ENCODE results near the gene CCDC43.
"Not testable (repeated sequence)": the region's sequence is repeated elsewhere in the genome, so short reads cannot be mapped to it uniquely, and the experiment has no call there.

The CCDC43 gene

DNA sequence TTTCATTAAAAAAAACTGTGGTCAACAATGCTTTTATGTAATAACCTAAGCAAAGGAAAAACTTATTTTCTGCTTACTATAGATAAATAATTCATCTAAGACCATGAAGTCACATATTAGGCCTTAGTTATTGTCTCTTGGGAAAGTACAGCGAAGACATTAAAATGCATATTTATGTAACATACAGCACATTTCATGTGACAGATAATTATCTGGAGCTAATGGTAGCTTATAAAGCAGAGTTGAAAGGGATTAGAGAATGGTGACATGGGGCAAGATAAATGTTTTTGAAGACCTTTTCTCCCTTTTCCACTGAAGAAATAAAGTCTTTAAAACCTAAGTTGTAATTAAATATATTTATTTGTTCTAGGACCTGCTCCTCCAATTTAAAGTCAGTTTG, 23.6 kb downstream of the CCDC43 start:
- DNase-seq, result no peak

DNA sequence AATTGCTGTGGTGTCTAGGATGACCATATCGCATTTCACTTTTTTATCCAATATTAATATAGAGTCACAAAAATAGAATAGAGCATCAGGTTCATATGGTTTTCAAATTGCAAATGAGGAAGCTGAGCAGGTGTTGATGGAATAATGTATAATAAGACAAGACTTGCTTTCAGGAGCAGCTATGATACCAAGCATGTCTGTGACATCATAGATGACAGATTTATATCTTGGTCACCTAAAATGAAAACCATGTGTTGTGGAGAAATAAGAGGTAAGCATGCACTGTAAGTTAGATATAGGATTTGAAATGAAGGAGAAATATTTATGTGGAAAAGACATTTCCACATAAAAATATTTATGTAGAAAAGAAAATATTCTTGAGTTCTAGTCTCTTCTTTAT, 24.7 kb downstream of the CCDC43 start:
- no peak for DNase-seq

DNA sequence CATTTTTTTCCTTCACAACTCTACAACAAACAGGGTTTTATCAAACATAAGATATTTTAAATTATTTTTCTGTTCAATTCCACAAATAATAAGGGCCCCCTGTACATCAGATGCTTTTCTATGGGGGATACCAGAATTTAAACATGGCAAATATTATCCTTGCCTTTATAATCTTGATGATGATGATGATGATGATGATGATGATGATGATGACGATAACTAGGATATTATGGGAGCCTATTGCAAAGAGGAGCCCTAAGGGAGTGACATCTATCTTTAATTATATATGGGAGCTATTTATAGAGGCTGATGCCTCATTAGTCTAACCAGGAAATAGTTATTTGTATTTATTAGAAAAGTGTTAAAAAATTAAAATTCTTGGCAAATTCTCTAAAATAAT, 26.5 kb downstream of the CCDC43 start:
- no peak for DNase-seq

DNA sequence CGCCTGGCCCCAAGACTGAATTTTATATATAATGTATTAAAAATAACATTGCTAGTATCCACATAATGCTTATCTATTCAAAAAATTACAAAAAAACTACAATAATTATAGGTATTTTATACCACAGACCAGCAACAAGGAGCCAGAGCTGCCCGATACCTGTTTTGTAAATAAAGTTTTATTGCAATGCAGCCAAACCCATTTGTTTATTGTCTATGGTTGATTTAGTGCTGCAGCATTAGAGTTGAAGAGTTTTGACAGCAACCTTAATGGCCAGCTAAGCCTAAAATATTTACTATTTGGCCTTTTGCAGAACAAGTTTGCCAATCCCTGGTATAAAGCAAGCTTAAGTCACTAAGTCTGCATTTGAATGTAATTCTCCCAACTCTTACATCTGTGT, 27.7 kb downstream of the CCDC43 start:
- no peak for DNase-seq

DNA sequence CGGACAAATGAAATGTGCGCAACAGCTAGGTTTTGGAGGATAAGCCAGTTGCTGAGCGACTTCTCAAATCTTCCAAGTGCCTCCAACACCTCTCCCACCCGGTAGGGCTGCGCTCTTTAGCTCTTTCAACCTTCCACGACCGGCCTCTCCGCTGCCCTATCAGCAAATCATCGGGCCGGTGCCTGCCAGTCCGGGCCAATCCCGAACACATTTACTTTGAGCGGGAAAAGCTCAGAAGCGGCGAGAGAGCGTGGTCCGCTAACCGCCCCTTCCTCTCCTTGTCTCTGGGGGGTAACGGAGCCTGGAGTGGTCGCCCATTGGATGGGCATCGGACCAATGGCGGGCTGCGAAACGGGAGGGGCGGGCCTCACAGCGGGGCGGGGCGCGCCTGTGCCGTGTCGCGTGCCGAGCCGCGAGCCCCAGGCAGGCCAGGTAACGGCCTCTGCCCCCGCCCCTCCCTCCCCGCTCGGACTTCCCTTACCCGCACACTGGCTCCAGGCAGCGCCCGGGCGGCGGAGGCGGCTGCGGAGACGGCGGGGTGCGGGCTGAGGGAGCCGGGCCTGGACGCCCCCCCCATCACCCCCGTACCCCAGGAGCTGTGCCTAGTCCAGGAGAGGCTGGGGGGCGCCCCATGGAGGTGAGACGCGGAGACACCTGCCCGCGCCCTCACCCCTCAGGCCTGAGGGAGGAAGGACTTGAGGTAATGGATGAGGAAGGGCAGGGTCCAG, 33.4 kb downstream of the CCDC43 start, which contains the start of gene MEIOC:
TSS of gene MEIOC (plus strand) at position 486 of the 728 bp plus-strand sequence. CDS start at position 632, 146 bp downstream.
- peak; percentile 32 for DNase-seq

DNA sequence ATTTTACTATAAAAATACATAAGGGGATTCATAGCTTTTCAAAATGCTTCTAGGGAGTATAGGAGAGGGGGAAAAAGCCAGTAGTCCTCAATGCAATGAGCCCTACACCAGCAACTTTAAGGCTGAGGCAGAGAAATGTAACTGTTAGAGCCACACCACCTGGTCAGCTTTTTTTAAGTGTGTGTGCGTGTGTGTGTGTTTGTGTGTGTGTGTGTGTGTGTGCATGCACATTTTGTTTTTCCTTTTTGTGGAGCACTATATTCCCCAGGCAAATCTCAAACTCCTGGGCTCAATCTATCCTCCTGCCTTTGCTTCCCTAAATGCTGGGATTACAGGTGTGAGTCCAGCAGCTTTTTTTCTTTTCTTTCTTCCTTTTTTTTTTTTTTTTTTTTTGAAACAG, 35.6 kb downstream of the CCDC43 start:
- no peak for DNase-seq

DNA sequence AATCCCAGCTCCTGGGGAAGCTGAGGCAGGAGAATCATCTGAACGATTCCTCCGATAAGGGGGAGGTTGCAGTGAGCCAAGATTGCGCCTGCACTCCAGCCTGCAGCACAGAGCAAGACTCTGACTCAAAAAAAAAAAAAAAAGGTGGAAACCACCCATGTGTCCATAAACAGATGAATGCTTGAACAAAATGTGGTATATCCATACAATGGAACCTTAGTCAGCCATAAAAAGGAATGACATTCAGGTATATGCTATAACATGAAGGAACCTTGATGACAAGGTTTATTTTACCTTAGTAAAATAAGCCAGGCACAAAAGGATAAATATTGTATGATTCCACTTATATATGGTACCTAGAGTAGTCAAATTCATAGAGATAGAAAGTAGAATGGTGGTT, 36.2 kb downstream of the CCDC43 start:
- DNase-seq, result no peak

DNA sequence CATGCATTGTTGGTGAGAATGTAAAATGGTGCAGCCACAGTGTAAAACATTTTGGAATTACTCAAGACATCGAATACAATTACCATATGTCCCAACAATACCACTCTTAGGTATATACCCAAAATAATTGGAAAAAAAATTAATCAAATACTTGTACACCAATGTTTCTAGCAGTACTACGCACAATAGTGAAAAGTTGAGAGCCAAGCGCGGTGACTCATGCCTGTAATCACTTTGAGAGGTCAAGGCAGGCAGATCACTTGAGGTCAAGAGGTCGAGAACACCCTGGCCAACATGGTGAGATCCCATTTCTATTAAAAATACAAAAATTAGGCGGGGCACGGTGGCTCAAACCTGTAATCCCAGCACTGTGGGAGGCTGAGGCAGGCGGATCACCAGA, 36.8 kb downstream of the CCDC43 start:
- DNase-seq, result no peak

DNA sequence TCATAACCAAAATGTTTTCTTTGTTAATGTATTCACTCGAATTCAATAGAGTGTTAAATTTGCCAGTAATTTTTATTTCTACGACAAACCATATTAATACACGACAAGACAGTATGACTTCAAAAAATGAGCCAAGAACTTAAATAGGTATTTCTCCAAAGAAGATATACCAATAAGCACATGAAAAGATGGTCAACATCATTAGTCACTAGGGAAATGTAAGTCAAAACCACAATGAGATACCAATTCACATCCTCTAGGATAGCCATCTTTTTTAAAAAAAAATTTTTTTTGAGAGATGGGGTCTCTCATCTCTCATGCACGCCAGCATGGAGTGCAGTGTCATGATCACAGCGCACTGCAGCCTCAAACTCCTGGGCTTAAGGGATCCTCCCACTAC, 38.3 kb downstream of the CCDC43 start:
- no peak for DNase-seq

DNA sequence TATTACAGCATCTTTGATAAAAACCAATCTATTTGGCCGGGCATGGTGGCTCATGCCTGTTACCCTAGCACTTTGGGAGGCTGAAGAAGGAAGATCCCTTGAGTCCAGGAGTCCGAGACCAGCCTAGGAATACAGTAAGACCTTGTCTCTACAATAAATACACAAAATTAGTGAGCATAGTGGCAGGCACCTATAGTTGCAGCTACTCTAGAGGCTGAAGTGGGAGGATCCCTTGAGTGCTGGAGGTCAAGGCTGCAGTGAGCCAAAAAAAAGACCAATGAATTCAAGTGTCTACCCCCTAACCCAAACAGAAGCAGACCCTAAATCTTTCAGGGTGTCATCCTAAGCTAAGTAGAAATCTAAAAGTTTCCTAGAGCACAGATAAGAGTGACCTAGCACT, 40.6 kb downstream of the CCDC43 start:
- no peak for DNase-seq

DNA sequence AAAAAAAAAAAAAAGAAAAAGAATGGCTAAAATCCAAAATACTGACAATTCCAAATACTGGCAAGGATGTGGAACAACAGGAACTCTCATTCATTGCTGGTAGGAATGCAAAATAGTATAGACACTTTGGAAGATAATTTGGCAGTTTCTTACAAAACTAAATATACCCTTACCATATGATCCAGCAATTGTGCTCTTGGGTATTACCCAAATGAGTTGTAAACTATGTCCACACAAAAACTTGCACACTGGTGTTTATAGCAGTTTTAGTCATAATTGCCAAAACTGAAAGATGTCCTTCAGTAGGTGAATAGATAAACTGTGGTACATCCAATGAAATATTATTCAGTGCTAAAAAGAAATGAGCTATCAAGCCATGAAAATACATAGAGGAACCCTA, 41.8 kb downstream of the CCDC43 start:
- DNase-seq, result no peak

DNA sequence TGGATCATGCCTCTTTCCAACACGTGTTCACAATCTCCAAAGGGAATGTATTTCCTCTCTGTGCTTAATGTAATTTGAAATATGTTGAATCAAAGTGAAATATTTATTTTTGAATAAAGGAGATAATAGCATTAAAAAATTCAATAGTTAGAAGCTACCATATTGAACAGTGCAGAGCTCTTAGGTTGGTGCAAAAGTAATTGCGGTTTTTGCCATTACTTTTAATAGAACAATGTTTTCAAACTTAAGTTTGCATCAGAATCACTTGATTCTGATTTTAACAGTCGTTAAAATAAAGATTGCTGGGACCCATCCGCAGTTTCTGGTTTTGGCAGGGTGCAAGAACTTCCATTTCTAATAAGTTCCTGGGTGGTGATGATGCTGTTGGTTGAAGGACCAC, 43.3 kb downstream of the CCDC43 start:
- DNase-seq, result no peak

DNA sequence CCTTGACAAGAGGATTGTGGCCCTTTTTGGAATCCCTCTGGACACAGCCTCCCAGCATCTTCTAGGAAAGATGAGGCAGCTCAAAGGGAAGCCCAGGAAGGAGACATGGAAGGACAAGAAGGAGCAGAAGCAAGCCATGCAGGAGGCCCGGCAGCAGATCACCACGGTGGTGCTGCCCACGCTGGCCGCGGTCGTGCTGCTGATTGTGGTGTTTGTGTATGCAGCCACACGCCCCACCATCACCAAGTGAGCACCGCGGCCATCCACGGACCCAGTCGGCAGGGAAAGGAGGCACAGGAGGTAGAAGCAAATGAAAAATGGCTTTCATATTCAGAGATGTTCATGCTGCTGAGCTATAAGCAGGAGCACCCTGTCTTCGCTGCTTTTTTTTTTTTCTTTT, 44.2 kb downstream of the CCDC43 start:
- no peak for DNase-seq

DNA sequence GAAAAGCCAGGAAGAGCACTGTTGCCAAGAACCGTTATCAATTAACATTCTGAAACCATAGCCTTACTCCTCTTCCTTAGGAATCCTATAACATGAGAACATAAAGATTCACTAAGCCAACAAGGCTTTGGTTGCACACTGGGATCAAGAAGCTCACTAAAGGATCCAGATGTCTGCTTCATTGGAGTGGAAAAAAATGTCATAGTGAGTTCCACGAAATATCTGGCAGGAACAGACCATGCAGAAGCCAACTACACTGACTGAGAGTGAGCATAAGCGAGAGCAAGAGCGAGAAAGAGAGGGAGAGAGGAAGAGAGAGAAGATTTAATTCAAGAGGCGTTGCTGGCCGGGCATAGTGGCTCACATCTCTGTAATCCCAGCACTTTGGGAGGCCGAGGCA, 46.7 kb downstream of the CCDC43 start:
- DNase-seq, result no peak

DNA sequence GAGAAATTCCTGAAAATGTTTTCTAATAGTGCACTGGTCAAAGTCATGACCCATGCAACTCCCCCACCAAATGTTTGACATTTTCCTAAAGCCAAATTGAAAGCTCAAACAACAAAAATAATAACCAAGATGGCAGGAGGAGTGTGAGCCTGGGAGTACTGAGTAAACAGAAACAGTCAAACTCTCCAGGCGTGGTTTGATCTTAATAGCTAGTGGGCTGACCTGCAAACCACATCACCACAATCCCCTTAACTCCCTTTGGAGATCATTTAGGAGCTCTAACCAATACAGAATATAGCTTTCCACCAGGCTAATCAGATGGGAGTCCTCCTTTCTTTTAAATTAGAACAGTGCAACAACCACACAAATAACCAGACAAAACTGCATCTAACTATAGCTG, 52.5 kb downstream of the CCDC43 start:
- DNase-seq, result no peak

DNA sequence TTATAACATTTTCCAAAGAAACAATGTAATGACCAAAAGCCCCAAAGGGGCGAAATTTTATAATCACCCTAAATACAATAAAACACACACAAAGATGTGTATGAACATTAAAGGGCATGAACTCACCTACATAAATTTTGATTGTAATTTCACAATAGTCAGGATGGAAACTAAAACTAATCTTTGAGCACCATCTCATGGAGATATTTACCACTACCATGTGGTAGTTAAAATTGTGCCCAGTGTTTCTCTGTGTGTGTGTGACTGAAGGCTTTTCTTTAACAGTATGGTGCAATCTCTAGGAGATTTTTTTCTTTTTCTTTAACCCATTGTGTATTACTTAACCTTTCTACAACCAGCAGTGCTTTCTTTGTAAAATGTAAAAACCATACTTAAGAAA, 53.0 kb downstream of the CCDC43 start:
- no peak for DNase-seq

DNA sequence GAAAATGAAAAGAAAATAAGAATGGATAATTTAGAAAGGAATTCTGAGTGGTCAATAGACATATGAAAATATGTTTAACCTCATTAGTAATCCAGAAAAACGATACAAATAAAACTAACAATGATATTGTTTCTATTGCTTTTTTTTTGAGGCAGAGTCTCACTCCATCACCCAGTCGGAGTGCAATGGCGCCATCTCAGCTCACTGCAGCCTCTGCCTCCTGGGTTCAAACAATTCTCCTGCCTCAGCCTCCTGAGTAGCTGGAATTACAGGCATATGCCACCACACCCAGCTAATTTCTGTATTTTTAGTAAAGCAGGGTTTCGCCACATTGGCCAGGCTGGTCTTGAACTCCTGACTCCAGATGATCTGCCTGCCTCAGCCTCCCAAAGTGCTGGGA, 55.2 kb downstream of the CCDC43 start:
- not testable (repeated sequence) for DNase-seq

DNA sequence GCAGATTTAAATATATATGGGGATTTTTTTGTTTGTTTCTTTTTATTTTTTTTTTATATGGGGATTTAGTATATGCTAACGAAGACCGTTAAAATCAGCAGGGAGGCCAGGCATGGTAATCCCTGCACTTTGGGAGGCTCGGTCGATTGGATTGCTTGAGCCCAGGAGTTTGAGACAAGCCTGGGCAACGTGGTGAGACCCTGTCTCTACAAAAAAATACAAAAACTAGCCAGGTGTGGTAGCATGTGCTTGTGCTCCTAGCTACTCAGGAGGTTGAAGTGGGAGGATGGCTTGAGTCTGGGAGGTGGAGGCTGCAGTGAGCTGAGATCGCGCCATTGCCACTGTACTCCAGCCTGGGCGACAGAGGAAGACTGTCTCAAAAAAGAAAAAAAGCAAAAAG, 55.6 kb downstream of the CCDC43 start:
- DNase-seq, result no peak

DNA sequence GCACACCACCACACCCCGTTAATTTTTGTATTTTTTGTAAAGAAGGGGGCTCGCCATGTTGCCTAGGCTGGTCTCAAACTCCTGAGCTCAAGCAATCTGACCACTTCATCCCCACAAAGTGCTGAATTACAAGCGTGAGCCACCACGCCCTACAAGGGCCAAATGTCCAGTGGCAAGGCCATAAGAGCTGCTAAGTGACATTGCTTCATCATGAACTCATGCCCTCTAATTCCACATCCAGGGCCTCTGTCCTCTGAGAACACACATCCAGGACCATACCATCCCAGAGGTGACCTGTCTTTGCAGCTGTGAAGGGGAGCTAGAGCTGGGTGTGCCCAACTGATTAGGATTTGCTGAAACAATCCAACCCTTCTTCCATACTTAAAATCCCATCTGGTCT, 58.9 kb downstream of the CCDC43 start:
- no peak for DNase-seq

DNA sequence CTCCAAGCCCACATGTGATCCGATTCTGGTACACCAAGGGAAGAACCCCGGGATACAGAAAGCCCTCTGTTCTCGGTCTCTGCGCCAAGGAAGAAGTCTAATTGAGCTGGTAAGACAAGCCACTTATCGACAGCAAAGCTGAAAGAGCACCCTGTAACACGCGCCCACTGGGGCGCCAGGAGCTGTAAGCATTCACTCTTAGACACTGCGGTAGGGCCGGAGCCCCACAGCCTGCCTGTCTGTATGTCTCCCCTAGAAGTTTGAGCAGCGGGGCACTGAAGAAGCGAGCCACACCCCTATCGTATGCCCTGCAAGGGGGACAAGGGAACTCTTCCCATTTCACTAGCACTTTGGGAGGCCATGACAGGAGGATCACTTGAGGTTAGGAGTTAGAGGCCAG, 60.3 kb downstream of the CCDC43 start:
- no peak for DNase-seq

DNA sequence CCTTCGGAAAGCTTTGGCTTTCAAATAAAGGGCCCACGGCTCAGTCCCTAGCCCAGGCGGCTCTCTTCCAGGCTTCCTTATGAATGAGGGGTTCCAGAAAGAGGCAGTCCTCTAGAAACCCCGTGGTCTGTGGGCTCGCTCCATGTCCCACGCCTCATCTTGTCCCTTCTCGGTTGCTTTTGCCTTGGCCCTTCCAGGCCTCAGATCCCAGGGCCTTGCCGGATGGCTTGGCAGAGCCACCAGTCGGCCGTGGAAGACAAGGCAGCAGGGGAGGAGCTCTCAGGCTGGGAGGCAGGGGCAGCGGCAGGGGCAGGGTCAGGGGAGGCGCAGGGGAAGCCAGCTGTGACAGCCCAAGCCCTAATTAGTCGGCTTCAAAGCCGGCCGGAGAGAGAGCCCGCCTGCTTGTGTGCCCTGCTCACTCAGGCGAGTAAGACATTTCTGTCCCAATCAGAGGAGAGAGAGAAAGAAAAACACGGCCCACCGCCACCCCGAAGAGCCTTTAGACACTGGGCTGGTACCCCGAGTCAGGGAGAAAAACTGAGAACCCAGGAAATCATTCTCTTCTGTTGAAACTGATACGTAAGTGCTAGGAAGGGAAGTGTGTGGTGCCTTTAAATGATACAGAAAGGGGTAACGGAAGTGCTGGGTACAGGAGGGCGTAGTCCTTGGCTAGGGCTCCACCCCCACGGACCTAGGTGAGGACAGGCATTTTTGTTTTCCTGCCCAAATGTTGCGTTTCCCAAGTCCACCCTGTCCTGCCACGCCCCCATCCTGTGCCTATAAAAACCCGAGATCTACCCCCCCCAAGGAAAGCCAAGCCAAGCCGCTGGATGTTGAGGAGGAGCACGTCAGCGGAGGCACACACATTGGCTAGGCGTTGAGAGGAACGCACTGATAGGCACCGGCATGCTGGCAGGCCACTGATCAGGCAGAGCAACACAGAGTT, 61.1 kb downstream of the CCDC43 start:
- DNase-seq, result no peak

DNA sequence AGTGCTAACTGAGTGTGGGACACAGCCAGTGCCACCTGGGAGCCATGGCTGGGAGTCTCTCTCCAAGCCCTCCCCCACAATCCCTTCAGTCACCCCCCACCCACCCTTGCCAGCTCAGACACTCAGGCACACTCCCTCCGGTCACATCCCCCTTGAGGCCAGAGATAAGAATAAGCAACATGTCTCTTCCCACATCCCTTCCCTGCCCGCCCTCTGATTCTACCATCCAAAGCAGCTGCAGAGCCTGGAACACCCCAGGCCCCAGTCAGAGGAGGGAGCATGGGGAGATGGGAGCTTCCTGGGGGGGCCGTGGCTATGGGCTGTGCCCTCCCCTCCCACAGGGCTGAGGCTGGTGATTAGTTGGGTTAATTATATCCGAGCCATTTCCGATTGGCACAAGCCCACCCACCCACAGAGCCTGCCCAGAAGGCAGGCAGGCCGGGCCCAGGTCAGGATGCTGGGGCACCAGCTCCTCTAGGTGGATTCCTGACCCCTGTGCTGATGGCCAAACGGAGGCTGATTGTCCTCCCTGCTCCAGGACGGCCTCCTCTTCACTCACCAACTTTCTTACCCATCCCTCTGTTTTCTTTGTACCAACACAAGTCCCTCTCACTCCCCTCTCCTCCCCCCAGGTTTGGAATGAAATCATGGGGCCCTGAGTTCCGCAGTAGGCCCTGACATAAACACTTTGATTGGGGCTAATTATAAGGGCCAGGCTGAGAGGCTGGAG, 61.9 kb downstream of the CCDC43 start:
- DNase-seq, result no peak
